ENCODE measurements around the gene DNASE1L1. TPM values are rescaled to one million over a fixed set of nuclear protein-coding genes. Genes with fewer than 3 reads are reported as not detected.

DNASE1L1 gene
- total RNA-seq, 2 donors from 2014 or later = 20.5 to 22.6 TPM

GRCh38 chrX:154431341-154431740 is 22.3 kb upstream of the DNASE1L1 start:
- H3K36me3 Mint-ChIP-seq (ENCODE audit: low read depth) = no peaks in the 10 kb centered on the region
- DNase-seq (no peak), ATAC-seq (no peak)
- no peak overlapping the region for H3K4me3 Mint-ChIP-seq
- peak overlapping the region; percentile 66 for H3K27ac Mint-ChIP-seq
- H3K27me3 Mint-ChIP-seq = no peaks in the 10 kb centered on the region
- no peaks in the 10 kb centered on the region for H3K9me3 ChIP-seq (ENCODE audit: control insufficient read depth, low read length, poor library complexity, severe bottlenecking)
- peaks cover 19% of the 10 kb centered on the region for H3K4me1 Mint-ChIP-seq

GRCh38 chrX:154430916-154431315 is 21.9 kb upstream of the DNASE1L1 start:
- Mint-ChIP-seq H3K27me3 (no peaks in the 10 kb centered on the region), H3K36me3 (ENCODE audit: low read depth) (no peaks in the 10 kb centered on the region), H3K4me1 (peaks cover 18% of the 10 kb centered on the region), H3K4me3 (peak overlapping the region; percentile 65), H3K27ac (peak overlapping the region; percentile 66)
- DNase-seq (no peak), ATAC-seq (no peak)
- no peaks in the 10 kb centered on the region for H3K9me3 ChIP-seq (ENCODE audit: control insufficient read depth, low read length, poor library complexity, severe bottlenecking)

DNA sequence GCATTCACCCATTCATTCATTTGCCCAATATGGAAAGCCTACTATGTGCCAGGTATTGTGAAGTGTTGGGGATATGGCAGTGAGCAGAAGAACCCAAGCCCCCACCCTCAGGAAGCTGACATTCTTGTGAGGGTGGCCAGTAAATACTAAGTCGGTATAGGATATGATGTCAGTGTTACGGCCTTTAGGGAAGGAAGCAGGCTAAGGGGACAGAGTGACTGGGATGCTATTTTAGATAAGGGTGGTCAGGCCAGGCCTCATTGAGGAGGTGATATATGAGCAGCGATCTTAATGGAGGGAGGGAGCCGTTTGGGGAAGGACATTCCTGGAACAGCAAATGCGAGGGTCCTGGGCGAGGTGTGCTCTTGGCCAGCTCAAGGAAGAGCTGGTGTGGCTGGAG is 21.4 kb upstream of the DNASE1L1 start:
- H3K27ac Mint-ChIP-seq = peak overlapping the region; percentile 66
- ATAC-seq (no peak), DNase-seq (no peak)
- no peaks in the 10 kb centered on the region for H3K27me3 Mint-ChIP-seq
- H3K9me3 ChIP-seq (ENCODE audit: control insufficient read depth, low read length, poor library complexity, severe bottlenecking) = no peaks in the 10 kb centered on the region
- peaks cover 18% of the 10 kb centered on the region for H3K4me1 Mint-ChIP-seq
- no peaks in the 10 kb centered on the region for H3K36me3 Mint-ChIP-seq (ENCODE audit: low read depth)
- H3K4me3 Mint-ChIP-seq = peak overlapping the region; percentile 65

DNA sequence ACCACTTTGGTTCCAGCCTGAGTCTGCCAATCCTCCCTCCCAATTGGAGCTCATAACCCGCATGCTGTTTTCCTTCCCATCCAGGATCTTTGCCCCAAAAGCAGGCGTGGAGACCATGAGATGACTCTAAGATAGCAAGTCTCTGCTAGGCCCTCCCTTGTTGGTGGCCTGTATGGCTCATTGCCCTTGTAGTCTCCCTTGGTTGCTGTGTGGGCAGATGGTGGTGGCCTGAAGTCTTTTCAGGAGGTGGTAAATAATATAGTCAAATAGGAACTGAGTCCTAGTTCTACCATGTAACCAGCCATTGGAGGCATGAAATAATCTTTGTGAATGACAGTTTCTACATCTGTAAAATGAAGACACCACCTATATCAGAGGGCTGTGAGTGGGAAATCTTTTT is 20.7 kb upstream of the DNASE1L1 start:
- Mint-ChIP-seq H3K4me1 (peaks cover 18% of the 10 kb centered on the region), H3K4me3 (peak overlapping the region; percentile 87), H3K36me3 (ENCODE audit: low read depth) (no peaks in the 10 kb centered on the region), H3K27ac (peak overlapping the region; percentile 63), H3K27me3 (no peaks in the 10 kb centered on the region)
- no peak for ATAC-seq
- DNase-seq = no peak
- H3K9me3 ChIP-seq (ENCODE audit: control insufficient read depth, low read length, poor library complexity, severe bottlenecking) = no peaks in the 10 kb centered on the region

DNA sequence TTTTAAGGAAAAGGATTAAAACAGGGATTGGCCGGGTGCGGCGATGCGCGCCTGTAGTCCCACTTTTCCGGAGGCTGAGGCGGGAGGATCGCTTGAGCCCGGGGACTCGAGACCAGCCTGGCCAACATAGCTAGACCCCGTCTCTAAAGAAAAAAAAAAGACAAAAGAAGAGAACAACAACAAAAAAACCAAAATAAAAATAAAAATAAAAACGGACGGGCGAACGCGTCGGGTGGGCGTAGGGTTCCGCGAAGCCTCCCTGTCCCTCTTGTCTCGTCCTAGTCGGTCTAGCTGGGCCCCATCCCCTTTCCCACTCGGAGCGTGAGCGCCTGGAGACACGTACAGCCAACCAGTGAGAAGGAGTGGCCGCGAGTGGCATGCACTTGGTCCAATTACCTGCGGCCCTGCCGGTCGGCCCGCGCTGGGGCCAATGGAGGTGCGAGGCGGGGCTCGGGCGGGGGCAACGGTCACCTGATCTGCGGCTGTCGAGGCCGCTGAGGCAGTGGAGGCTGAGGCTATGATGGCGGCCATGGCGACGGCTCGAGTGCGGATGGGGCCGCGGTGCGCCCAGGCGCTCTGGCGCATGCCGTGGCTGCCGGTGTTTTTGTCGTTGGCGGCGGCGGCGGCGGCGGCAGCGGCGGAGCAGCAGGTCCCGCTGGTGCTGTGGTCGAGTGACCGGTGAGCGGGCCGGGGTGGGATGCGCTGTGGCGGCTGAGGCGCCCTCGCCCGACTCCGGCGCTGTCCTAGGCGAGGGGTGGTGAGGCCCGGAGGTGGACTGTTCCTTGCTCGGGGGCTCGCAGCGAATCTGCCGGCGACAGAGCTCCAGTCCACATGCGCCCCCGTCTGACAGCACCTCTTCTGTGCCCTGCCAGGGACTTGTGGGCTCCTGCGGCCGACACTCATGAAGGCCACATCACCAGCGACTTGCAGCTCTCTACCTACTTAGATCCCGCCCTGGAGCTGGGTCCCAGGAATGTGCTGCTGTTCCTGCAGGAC is 19.4 kb upstream of the DNASE1L1 start, which contains the start of gene ATP6AP1:
TSS of gene ATP6AP1 (plus strand) at position 502 of the 996 bp plus-strand sequence. CDS start at position 518, 16 bp downstream.
- DNase-seq (peak; percentile 76 to 82 (median 78)), ATAC-seq (peak; percentile 98)
- H3K27me3 Mint-ChIP-seq = no peaks in the 10 kb centered on the region
- no peaks in the 10 kb centered on the region for H3K36me3 Mint-ChIP-seq (ENCODE audit: low read depth)
- H3K27ac Mint-ChIP-seq = peak within 1 kb of the TSS; percentile 90
- peaks cover 20% of the 10 kb centered on the region for H3K4me1 Mint-ChIP-seq
- no peaks in the 10 kb centered on the region for H3K9me3 ChIP-seq (ENCODE audit: control insufficient read depth, low read length, poor library complexity, severe bottlenecking)
- H3K4me3 Mint-ChIP-seq = peak within 1 kb of the TSS; percentile 87

DNA sequence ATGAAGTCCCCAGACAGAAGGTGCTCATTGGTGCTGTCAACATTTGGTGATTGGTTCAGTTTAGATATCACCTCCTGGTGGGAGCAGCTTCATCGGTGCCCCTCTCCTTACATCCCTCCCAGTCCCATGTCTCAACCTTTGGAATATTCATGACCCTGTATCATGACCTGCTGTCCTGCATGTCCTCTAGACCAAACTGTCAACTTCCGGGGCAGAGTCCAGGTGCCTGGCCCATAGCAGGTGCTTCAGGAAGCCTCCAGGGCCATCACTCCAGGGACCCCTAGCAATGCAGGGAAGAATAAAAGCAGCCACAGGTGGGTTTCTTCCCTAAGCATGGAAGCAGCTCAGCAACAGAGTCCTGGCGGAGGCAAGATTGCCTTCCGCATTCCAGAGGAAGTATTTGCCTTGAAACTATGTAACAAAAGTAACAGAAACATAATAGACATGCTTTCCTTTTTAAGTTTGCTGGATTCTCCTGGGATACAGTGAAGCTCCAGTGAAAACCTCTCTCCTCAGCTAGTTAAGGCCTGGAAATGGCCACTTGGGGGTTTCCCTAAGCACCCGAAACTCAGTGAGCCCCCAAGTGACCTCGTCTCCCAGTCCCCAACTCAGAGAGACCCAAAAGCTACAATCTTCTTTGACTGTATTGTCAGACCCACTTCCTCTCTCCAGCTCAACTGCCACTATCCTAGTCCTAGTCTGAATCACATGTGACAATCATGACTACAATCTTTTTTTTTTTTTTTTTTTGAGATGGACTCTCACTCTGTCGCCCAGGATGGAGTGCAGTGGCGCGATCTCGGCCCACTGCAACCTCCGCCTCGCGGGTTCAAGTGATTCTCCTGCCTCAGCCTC is 18.1 kb upstream of the DNASE1L1 start:
- H3K27ac Mint-ChIP-seq = peak overlapping the region; percentile 51
- no peaks in the 10 kb centered on the region for H3K36me3 Mint-ChIP-seq (ENCODE audit: low read depth)
- peaks cover 20% of the 10 kb centered on the region for H3K4me1 Mint-ChIP-seq
- no peak overlapping the region for H3K4me3 Mint-ChIP-seq
- no peaks in the 10 kb centered on the region for H3K9me3 ChIP-seq (ENCODE audit: control insufficient read depth, low read length, poor library complexity, severe bottlenecking)
- H3K27me3 Mint-ChIP-seq = no peaks in the 10 kb centered on the region
- ATAC-seq (no peak), DNase-seq (no peak)

- ATAC-seq (no peak), DNase-seq (no peak)
- Mint-ChIP-seq H3K36me3 (ENCODE audit: low read depth) (no peaks in the 10 kb centered on the region), H3K27ac (no peak overlapping the region), H3K4me1 (peaks cover 2% of the 10 kb centered on the region), H3K27me3 (no peaks in the 10 kb centered on the region), H3K4me3 (no peak overlapping the region)
- H3K9me3 ChIP-seq (ENCODE audit: control insufficient read depth, low read length, poor library complexity, severe bottlenecking) = no peaks in the 10 kb centered on the region
Measured at GRCh38 chrX:154420402-154420756, 11.3 kb upstream of the DNASE1L1 start.

DNA sequence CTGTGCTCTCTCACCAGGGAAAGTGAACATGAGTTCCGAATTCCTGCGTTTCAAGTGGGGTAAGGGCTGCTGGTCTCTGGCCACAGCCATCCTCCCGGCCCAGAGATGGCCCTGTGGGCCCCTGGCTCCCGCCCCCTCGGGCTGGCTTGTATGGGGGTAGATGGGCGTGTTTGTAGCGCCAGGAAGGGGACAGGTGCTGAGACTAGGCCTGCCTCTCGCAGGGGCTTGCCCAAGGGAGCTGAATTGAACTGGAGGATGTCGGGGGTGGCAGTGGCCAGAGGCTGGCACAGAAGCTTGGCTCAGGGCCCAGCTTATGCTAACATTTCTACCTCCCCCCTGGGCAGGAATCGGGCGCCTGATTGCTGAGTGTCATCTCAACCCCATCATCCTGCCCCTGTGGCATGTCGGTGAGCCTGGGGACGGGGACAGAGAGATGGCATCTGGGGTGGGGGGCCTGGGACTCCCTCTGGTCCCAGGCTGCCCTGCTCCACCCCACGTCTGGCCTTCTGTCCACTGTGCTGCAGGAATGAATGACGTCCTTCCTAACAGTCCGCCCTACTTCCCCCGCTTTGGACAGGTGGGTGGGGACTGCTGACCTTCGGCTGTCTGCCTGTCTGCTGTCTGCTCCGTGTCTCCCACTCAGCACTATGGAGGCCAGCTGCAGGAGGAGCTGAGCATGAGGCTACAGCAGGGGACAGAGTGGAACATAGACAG is 10.8 kb upstream of the DNASE1L1 start:
- ATAC-seq = no peak
- DNase-seq = no peak
- H3K27ac Mint-ChIP-seq = no peak overlapping the region

GRCh38 chrX:154419189-154419588 is 10.1 kb upstream of the DNASE1L1 start:
- no peaks in the 10 kb centered on the region for H3K9me3 ChIP-seq (ENCODE audit: control insufficient read depth, low read length, poor library complexity, severe bottlenecking)
- Mint-ChIP-seq H3K27ac (no peak overlapping the region), H3K36me3 (ENCODE audit: low read depth) (no peaks in the 10 kb centered on the region), H3K4me3 (no peak overlapping the region), H3K4me1 (peaks cover 2% of the 10 kb centered on the region), H3K27me3 (no peaks in the 10 kb centered on the region)
- ATAC-seq (no peak), DNase-seq (no peak)

More for the DNA sequence above, 10.8 kb upstream of the DNASE1L1 start:
- Mint-ChIP-seq H3K36me3 (ENCODE audit: low read depth) (no peaks in the 10 kb centered on the region), H3K4me3 (no peak overlapping the region), H3K27me3 (no peaks in the 10 kb centered on the region), H3K4me1 (peaks cover 2% of the 10 kb centered on the region)
- H3K9me3 ChIP-seq (ENCODE audit: control insufficient read depth, low read length, poor library complexity, severe bottlenecking) = no peaks in the 10 kb centered on the region

GRCh38 chrX:154417157-154417556 is 8.1 kb upstream of the DNASE1L1 start:
- no peaks in the 10 kb centered on the region for H3K27me3 Mint-ChIP-seq
- DNase-seq = no peak
- H3K4me1 Mint-ChIP-seq = peaks cover 4% of the 10 kb centered on the region
- H3K9me3 ChIP-seq (ENCODE audit: control insufficient read depth, low read length, poor library complexity, severe bottlenecking) = no peaks in the 10 kb centered on the region
- no peaks in the 10 kb centered on the region for H3K36me3 Mint-ChIP-seq (ENCODE audit: low read depth)
- ATAC-seq = no peak
- no peak overlapping the region for H3K4me3 Mint-ChIP-seq
- peak overlapping the region; percentile 68 for H3K27ac Mint-ChIP-seq

- ATAC-seq = no peak
- H3K9me3 ChIP-seq (ENCODE audit: control insufficient read depth, low read length, poor library complexity, severe bottlenecking) = no peaks in the 10 kb centered on the region
- no peaks in the 10 kb centered on the region for H3K36me3 Mint-ChIP-seq (ENCODE audit: low read depth)
- DNase-seq = no peak
- peaks cover 7% of the 10 kb centered on the region for H3K4me1 Mint-ChIP-seq
- peak overlapping the region; percentile 79 for H3K27ac Mint-ChIP-seq
- H3K4me3 Mint-ChIP-seq = peak overlapping the region; percentile 82
- H3K27me3 Mint-ChIP-seq = no peaks in the 10 kb centered on the region
Measured at GRCh38 chrX:154413142-154413541, 4.1 kb upstream of the DNASE1L1 start.

GRCh38 chrX:154412468-154412867 is 3.4 kb upstream of the DNASE1L1 start:
- no peaks in the 10 kb centered on the region for H3K27me3 Mint-ChIP-seq
- ATAC-seq = peak; percentile 66
- H3K27ac Mint-ChIP-seq = peak overlapping the region; percentile 79
- peak overlapping the region; percentile 82 for H3K4me3 Mint-ChIP-seq
- no peaks in the 10 kb centered on the region for H3K9me3 ChIP-seq (ENCODE audit: control insufficient read depth, low read length, poor library complexity, severe bottlenecking)
- peaks cover 7% of the 10 kb centered on the region for H3K4me1 Mint-ChIP-seq
- peak in 1 of 3 donors; percentile 15 for DNase-seq
- no peaks in the 10 kb centered on the region for H3K36me3 Mint-ChIP-seq (ENCODE audit: low read depth)

Data from T-helper 17 cell (primary cell).